Hepatocyte (in vitro differentiated cells): ENCODE measurements around the gene PDPN.

Experiments
- EZH2 ChIP-seq: fragments of 200-600 bp; sonication (generic); IDR thresholded peaks from 2 replicates; pipeline ENCODE4 v1.6.1; 2016; ENCODE audit warnings: antibody characterized with exemption, mild to moderate bottlenecking, borderline replicate concordance
- TF ChIP-seq, protein P1 (sequence below): fragments of 200-600 bp; sonication (generic); IDR thresholded peaks from 2 replicates; pipeline ENCODE4 v1.5.1; 2016; ENCODE audit warnings: antibody characterized with exemption, mild to moderate bottlenecking; ENCODE audit not compliant: poor library complexity

DNA sequence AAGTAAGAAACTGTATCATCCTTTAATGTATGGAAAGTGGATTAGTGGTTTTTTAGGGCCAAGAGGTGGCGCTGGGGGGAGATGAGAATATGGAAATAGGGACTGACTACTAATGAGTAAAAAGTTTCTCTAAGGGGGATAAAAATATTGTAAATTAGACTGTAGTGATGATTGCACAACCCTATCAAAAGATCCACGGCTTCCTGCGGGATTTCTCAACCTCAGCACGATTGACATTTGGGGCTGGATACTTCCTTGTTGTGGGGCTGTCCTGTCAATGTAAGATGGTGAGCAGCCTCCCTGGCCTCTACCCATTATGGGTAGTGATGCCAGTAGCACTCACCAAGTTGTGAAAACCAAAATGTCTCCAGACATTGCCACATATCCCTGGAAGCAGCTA is 80.3 kb downstream of the PDPN start:
- TF ChIP-seq, protein P1, sequence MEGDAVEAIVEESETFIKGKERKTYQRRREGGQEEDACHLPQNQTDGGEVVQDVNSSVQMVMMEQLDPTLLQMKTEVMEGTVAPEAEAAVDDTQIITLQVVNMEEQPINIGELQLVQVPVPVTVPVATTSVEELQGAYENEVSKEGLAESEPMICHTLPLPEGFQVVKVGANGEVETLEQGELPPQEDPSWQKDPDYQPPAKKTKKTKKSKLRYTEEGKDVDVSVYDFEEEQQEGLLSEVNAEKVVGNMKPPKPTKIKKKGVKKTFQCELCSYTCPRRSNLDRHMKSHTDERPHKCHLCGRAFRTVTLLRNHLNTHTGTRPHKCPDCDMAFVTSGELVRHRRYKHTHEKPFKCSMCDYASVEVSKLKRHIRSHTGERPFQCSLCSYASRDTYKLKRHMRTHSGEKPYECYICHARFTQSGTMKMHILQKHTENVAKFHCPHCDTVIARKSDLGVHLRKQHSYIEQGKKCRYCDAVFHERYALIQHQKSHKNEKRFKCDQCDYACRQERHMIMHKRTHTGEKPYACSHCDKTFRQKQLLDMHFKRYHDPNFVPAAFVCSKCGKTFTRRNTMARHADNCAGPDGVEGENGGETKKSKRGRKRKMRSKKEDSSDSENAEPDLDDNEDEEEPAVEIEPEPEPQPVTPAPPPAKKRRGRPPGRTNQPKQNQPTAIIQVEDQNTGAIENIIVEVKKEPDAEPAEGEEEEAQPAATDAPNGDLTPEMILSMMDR: no peak
- TF ChIP-seq EZH2: no peak
